Measurements from ENCODE around the gene GABPB1.

GRCh38 chr15:50341616-50342136 lies 13.3 kb downstream of the GABPB1 start:
- no peak for TF ChIP-seq CTCF (IDR thresholded peaks at IDR 0.05; ENCODE audit: low read depth, low read length)
- no peak for TF ChIP-seq EZH2phosphoT487 (IDR thresholded peaks at IDR 0.05; ENCODE audit: low read depth)

Measured in OCI-LY3 (cell line).